Epidermal melanocyte (primary cell): ENCODE data around the gene OBP2A.
"Not testable (repeated sequence)": the region's sequence is repeated elsewhere in the genome, so short reads cannot be mapped to it uniquely, and the experiment has no call there.

ENCODE experiments used
- DNase-seq: peaks from one replicate; pipeline ENCODE4 v3.0.0; 2011; ENCODE audit warnings: low spot score; ENCODE audit not compliant: insufficient read length

Gene OBP2A

DNA sequence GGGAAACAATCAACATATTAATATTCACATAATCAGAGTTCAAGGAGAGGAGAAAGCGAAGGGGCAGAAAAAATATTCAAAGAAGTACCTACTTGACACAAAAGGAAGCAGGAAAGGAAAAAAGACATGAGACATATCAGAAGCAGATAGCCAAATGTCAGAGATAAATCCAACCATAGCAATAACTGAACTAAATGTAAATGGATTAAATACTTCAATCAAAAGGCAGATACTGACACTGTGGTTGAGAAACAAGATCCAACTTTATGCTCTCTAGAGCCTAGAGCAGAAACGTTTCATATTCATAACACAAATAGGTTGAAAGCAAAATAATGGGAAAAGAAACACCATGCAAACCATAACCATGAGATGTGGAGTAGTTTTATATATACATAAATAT lies 36.5 kb upstream of the OBP2A start:
- DNase-seq = no peak

DNA sequence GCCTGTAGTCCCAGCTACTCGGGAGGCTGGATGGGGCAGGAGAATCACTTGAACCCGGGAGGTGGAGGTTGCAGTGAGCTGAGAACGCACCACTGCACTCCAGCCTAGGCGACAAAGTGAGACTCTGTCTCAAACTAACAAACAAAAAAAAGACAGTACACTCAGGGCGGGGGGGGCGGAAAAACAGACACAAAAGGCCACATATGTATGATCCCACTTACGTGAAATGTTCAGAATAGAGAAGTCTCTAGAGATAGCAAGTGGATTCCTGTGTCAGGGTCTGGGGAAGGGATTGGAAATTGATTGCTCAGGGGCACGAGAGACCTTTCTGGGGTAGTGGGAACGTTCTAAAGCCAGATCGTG lies 33.7 kb upstream of the OBP2A start:
- no peak for DNase-seq

DNA sequence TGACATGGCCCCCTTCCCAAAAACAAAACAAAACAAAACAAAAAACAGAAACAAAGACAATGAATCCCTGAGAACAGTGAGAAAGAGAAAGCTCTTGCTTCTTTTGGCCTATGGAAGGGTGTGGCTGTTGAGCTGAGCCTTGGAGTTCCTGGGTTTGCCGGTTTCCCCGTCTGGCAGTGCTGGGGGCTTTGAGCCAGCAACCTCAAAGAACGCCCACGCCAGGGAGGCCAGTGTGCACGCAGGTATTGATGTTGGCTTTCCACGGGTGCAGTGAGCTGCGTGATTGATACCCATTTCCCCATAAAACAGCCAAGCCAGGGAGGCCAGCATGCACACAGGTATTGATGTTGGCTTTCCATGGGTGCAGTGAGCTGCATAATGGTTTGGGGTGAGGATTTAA lies 33.0 kb upstream of the OBP2A start:
- DNase-seq = no peak

DNA sequence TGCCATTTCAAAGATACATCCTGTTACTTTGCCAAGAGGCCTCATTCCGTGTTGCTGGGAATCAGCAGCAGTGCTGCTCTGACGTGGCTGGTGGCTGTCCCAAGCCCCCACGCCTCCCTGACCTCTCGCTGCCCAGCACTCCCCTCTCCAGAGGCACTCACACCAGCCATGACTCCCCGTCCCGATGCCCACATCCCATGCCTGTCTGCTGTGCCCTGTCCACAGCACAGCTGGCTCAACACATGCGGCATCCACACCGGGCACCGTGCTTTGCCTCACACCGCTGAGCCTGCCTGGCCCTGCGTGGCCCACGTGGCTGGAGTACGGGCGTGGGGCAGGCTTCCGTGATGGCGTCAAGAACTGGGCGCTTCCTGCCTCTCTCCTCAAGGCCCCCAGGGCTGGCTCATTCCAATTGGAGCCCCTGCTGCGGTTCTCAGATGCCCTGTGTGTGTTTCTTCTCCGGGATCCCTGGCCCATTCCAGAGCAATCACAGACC lies 32.5 kb upstream of the OBP2A start:
- no peak for DNase-seq

DNA sequence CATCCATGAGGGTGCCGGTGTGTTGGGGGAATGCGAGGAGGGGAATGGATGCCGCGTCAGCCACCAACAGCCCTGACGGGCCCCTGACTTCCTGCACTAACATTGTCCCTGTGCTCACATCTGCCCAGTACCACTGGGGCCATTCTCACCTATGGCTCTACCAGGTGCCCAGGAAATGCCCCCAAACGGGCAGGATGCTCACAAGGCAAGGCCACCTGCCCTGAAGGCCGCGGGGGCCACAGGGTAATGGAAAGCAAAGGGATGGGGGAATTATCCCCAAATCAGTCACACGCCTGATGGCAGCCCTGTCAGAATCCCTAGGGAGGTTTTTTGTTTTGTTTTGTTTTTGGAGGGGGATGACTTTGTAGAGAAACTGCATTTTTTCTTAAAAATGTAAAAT lies 32.0 kb upstream of the OBP2A start:
- not testable (repeated sequence) for DNase-seq

DNA sequence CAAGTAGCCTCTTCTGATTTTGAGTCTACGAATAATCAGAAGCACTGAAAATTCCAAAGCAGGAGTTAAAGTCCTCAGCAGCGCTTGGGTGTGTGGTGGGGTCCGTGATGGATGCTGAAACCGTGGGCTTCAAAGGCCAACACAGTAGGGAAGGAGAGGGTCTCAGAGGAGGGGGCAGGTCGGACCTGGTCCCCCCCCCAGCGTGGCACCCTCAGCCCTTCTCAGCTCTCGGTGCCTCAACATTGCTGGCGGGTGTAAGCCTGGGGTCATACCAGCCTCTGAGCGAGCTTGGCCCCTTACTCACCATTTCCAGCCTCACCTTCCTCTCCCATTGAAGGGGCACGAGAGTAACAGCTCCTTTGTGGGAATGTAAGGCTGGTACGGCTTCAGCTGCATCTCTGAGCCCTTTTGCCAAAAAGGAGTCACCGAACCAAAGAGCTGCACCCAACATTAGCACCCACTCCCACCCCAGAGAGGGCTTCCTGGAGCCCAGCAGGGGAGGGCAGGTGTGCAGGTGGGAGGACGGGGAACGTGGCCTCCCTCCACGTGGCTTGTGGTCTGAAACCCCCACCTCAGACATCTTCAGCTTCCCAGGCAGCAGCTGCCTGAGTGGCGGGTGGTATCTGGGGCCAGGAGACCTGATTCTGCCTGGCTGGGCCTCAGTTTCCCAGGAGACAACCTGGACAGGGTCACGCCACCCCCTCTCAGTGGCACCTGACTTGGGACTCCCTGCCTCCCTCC lies 31.4 kb upstream of the OBP2A start:
- no peak for DNase-seq

DNA sequence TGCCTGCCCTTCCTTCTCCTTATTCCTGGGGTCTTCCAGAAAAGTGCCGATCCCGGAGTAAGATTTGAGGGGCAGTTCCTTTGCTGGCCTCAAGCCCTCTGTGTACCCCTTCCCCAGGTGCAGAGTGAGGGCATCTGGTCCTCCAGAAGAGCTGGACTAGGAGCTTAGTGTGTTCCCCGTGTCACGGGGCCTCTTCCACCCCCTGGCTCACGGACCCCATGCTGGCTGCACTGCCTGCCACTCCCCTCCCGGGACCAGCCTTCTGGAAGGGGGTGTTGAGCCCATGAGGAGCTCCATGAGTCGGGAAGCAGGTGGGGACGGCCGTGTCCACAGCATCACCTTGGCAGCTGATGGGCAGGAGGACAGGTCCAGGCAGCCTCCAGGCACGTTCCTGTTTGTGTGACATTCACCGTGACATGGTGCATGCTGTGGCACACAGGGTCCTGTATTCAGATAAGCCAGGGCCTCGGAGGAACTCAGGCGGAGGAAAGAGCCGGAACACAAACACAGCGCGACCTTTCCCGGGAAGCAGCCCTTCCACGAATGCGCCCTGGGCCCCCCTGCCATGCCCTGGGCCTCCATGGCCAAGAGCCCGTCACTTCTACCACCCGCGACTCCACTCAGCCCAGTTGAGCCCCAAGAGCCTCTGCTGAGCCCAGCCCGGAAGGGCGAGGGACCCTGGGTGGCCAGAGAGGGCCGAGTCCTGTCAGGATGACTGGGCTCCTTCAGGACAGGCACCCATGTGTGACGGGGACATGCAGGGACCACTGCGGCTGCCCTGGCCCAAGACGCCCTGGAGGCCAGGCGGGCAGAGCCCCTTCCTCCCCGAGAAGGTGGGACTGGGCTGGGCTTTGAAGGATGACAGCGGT lies 30.6 kb upstream of the OBP2A start:
- DNase-seq = no peak

DNA sequence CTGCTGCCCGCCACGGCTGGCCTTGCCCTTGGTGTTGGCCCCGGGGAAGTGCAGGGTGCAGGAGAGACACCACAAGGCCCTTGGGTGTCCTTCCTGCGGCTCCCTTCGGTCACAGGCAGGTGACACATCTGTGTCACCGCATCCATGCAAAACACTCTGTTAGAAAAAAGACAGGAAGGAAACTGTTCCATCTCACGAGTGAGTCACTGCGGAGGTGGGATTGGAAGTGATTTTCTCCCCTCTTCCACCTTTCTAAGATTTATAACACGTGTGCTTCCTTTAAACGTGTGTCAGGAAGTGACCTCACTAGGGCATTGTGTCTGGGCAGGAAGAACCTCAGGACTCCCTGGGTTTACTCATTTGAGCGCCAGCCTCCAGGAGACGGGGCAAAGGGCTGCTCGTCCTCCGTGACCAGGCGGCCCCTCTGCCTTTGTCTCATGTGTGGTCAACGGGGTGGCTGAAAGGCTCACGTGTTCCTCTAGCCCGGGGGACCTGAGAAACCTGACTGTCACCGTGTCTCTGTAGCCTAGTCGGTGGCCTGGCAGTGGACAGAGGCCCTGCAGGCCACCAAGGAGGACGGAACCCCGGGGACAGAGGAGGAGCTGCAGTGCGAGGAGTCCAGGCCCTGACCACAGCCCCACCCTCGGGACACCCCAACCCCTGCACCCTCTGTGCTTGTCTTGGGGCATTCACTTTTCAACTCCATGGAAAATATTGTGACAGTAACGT lies 29.6 kb upstream of the OBP2A start:
- no peak for DNase-seq

DNA sequence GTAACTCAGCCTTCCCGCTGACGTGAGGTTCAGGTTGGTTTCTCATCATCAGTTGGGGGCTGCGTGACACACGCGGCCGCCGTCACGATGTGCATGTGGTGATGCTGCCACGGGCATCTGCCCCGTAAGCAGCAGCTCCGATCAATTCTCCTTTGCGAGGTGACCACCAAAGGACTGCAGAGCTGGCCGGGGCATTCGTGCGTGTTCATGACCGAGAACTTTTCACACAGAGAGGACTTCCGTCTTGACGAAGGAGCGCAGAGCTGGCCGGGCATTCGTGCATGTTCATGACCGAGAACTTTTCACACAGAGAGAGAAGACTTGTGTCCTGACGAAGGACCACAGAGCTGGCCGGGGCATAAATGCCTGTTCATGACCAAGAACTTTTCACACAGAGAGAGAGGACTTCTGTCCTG lies 28.5 kb upstream of the OBP2A start:
- no peak for DNase-seq

DNA sequence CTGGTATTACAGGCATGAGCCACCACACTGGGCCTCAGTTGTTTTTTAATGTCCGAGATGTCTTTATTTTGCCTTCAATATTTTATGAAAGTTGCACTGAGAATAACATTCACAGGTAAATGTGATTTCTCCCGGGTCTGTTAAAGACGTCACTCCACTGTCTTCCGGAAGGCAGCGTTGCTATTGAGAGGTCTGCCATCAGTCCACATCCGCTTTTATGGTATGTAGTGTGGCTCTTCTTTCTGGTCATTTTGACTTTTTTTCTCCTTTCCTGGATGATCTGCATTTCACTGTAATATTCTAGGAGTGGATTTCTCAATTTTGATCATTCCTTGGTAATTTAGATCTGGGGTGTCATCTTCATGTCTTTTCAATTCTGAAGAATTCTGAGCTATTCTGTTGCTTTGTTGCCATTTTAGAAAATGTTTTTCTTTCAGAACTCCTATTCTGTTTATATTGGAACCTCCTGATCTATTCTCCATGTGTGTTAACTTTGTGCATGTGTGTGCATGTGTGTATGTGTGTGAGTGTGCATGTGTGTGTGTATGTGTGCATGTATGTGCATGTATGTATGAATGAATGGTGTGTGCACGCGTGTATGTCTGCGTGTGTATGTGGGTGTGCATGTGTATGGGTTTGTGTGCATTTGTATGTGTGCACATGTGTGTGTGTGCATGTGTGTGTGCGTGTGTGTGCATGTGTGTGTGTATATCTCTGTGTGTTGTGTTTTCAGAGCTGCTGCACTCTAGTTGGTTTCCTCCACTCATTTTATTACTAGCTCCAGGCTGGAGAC lies 26.6 kb upstream of the OBP2A start:
- no peak for DNase-seq

DNA sequence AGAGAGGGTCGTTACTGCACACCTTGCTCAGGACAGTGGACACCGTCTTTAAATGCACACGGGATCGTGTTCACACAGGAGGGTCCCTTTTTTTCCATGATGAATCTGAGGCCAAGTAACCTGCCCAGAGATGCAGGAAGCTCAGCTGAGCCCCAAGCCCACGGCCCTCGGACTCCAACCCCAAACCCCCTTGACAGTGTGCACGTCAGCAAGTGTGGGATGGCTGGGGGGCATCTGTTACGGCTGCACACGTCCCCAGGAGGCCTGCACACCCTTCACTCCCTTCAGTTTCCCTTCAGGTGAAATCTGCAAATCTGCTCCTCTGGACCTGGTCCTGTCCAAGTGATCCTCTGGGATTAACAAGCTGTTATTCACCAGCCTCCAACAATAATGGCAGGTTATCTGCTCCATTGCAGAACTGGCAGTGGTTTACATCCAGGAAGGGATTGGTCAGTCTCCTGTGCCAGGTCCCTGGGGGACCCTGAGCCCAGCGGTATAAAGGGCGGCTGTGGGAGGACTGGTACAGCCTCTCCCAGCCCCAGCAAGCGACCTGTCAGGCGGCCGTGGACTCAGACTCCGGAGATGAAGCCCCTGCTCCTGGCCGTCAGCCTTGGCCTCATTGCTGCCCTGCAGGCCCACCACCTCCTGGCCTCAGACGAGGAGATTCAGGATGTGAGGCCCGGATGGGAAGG lies 24.9 kb upstream of the OBP2A start, which contains the start of gene LCN1:
Gene LCN1, plus strand, starts transcription at position 525 of the 692 bp plus-strand sequence. Its CDS starts 58 bp downstream, at position 583.
- no peak for DNase-seq

DNA sequence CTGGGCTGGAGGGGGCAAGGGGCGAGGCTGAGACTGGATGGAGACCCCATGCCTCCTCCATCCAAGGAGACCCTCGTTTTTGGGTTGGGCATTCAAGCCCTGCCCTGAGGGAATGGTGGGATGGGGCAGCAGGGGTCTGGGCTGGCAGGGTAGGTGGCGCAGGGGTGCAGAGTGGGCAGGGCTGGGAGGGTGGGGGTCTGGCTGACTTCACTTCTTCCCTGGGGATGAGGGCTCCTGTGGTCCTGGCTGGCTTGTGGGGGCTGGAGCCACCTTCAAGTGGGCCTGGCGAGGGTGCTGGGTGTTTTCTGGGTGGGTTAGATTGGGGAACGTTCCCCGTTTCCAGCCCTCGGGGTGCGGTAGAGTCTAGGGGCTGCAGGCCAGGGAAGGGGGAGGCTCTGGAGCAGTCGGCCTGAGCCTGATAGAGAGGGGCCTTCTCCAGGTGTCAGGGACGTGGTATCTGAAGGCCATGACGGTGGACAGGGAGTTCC lies 24.3 kb upstream of the OBP2A start:
- DNase-seq = no peak

DNA sequence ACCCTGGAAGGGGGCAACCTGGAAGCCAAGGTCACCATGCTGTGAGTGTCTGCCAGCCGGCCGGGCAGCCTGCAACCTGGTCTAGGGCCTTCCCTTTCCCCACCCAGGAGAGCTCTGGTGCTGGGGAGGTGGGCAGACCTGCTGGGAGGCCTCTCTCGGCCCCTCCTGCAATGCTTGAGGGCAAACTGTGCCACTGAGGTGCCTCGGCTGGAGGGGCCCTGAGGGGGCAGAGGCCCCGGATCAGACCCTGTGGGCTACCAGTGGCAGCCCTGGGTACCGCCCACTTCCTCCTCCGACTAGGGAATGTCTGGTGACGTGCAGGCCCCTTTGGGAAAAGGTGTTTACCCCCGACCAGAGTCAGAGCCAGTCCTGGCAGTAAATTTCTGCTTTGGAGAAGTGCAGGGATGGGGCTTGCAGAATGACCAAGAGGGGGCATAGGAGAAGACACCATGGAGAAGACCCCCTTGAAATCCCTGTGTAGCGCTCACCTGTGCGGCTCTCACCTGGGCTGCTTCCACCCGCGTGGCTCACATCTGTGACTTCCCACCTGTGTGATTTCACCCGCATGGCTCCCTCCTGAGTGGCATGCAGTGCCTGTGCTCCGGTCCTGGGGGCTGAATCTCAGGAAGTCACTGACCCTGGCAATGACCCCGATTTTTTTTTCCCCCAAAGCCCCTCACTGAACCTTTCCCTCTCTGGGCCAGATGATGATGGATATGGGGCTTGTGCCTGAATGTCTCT lies 23.6 kb upstream of the OBP2A start:
- no peak for DNase-seq

DNA sequence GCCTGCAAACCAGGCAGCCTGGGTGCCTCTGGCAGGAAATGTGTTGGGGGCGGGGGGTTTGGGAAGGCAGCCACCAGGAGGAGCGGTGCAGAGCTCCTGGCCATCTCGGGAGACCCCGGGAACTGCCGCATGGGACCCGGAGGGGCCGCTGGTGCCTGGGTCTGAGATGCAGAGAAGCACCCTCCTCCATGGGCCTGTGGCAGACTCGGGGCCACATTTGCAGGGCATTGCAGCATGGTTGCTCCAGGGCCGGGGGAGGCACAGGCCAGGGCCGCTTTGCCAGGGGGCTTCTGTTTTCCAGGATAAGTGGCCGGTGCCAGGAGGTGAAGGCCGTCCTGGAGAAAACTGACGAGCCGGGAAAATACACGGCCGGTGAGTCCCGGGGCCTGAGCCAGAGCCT lies 23.0 kb upstream of the OBP2A start:
- no peak for DNase-seq

DNA sequence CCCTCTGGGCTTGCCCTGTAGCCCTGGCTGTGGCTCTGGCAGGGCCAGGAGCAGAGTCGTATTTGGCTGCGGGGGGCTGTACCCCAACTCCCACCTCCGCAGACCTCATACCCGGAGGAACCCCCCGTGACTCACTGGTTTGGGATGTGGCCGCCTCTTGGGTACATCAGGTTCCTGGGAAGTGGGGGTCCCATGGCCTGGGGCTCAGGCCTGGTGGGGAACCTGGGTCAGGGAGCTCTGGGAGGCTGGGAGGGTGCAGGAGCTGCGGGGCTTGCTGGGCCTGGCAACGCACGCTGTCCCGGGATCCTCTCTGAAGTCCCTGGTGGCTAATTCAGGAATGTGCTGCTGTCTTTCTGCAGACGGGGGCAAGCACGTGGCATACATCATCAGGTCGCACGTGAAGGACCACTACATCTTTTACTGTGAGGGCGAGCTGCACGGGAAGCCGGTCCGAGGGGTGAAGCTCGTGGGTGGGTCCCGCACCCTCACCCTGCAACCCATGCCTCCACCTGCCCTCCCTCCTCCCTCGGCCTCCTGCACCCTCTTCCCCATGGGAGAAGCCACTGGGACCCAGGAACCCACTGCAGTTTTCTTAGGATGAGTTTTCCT lies 22.3 kb upstream of the OBP2A start:
- no peak for DNase-seq

DNA sequence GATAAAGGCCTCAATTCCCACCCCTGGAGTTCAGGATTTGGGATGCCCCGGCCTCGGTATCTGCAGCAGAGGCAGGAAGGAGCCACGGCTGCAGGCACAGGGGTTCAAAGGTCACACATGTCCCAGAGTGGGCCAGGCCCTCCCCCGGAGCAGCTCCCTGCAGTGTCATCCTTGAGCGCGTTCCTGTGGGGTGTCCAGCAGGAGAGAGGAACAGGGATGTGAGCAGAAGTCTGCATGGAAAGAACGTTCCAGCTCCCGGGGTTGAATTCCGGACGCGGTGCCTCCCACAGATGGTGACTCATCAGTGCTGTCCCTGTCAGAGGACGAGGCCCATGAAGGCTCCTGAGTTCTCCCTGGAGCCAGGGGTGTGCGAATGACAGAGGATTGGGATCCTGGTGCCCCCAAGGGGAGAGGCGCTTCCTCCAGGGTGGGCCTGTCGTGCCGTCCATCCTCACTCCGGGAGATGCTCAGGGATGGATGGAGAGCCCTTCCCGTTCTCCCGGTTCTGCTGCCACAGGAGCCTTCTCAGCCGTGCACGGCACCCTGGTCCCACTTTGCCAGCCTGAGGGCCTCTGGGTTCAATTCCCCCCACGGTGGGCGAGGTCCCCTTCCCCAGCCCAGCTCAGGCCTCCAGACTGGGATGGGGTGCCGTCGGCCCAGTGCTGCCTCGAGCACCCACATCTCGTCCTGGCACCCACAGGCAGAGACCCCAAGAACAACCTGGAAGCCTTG lies 21.6 kb upstream of the OBP2A start:
- no peak for DNase-seq

DNA sequence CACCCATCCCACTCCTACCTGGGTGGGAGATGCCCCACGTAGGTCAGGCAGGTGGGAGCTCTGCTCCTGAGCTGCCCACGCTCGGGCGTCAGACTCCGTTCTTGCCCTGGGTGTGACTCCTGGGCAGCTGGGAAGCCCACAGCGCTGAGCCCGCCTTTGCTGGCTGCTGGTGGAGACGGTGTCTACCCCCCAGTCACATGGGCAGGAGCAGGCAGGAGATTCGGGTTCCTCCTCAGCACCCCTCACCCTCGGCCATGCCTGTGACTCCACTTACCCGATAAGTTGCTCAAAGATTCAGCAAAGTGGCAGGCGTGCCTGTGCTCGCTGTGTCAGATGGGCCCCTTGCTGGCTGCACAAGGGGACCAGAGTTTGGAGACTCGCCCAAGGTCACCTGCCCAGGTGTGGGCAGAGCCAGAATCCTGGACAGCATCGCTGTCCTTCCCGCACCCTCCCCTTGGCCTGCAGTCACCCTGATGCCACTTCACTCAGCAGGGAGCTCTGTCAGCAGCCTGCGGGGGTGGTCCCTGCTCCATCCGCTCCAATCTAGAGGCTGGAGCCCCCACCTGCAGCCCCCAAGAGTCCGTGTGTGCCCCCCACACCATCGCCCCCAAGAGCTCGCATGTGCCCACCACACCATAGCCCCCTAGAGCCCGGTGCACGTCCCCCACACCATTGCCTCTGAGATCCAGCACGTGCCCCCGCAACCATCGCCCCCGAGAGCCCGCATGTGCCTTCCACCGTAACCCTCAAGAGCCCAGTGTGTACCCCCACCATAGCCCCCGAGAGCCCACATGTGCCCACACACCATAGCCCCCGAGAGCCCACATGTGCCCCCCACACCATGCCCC lies 20.5 kb upstream of the OBP2A start:
- no peak for DNase-seq
